PC-9 (cell line): ENCODE measurements around the gene HMX1.

ENCODE experiments used
- CTCF ChIP-seq: fragments of 200-600 bp; sonication (generic); conservative IDR thresholded peaks from 2 replicates; pipeline ENCODE4 v1.6.1; 2017; ENCODE audit warnings: mixed run types, antibody characterized with exemption, mild to moderate bottlenecking, moderate library complexity
- EZH2 ChIP-seq: fragments of 200-600 bp; sonication (generic); IDR thresholded peaks from 2 replicates; pipeline ENCODE4 v1.8.0; 2017; ENCODE audit warnings: antibody characterized with exemption, low read depth

GRCh38 chr4:8838296-8838960 lies 33.2 kb downstream of the HMX1 start:
- no peak for TF ChIP-seq CTCF
- TF ChIP-seq EZH2, result no peak
